ENCODE measurements around the gene FGD2. TPM values are rescaled to one million over a fixed set of nuclear protein-coding genes. Genes with fewer than 3 reads are reported as not detected.

The FGD2 gene
- total RNA-seq, 1 experiment from 2014 or later: 0.10 TPM

DNA sequence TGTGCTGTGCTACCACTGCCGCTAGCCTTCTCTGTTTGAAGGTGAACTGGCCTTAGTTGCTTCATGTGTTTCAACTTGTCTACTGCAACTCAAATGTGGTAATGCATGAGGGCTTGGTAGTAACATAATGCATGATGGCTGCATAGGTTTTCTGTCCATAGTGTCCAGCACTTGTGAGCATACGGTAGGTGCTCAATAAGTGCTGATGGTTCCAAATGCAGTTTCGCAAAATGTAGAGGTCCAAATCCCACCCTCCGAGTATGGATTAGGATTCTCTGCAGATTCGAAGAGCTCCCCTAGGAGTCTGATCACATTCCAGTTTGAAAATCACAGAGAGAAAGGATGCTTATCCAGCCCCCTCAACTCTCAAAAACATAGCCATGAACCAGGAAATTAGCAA, 64.2 kb downstream of the FGD2 start:
- no peaks in the 10 kb centered on the region for H3K79me2 ChIP-seq (ENCODE audit: insufficient read depth, low read length)
- H3K27ac ChIP-seq (ENCODE audit: low read depth, low read length): no peak overlapping the region
- no peak overlapping the region for H2AFZ ChIP-seq (ENCODE audit: low read depth, low read length, poor library complexity, severe bottlenecking)
- TF ChIP-seq RAD21 (IDR thresholded peaks at IDR 0.05; ENCODE audit: low read depth) (no peak), SIN3A (IDR thresholded peaks at IDR 0.05; ENCODE audit: low read depth) (no peak), JUND (IDR thresholded peaks at IDR 0.05) (no peak), POLR2AphosphoS5 (IDR thresholded peaks at IDR 0.05; ENCODE audit: low read depth, low read length) (no peak), EZH2 (IDR thresholded peaks at IDR 0.05) (no peak)
- TF ChIP-seq, protein P1, sequence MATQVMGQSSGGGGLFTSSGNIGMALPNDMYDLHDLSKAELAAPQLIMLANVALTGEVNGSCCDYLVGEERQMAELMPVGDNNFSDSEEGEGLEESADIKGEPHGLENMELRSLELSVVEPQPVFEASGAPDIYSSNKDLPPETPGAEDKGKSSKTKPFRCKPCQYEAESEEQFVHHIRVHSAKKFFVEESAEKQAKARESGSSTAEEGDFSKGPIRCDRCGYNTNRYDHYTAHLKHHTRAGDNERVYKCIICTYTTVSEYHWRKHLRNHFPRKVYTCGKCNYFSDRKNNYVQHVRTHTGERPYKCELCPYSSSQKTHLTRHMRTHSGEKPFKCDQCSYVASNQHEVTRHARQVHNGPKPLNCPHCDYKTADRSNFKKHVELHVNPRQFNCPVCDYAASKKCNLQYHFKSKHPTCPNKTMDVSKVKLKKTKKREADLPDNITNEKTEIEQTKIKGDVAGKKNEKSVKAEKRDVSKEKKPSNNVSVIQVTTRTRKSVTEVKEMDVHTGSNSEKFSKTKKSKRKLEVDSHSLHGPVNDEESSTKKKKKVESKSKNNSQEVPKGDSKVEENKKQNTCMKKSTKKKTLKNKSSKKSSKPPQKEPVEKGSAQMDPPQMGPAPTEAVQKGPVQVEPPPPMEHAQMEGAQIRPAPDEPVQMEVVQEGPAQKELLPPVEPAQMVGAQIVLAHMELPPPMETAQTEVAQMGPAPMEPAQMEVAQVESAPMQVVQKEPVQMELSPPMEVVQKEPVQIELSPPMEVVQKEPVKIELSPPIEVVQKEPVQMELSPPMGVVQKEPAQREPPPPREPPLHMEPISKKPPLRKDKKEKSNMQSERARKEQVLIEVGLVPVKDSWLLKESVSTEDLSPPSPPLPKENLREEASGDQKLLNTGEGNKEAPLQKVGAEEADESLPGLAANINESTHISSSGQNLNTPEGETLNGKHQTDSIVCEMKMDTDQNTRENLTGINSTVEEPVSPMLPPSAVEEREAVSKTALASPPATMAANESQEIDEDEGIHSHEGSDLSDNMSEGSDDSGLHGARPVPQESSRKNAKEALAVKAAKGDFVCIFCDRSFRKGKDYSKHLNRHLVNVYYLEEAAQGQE (IDR thresholded peaks at IDR 0.05; ENCODE audit: low read depth): no peak
- TF ChIP-seq, protein P2, sequence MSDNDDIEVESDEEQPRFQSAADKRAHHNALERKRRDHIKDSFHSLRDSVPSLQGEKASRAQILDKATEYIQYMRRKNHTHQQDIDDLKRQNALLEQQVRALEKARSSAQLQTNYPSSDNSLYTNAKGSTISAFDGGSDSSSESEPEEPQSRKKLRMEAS (IDR thresholded peaks at IDR 0.05): no peak
- no TSS peak for BruUV-seq (replicated peaks)
- DNase-seq (ENCODE audit: low read depth, low spot score) (no peak), ATAC-seq (no peak)
- intact Hi-C loops (cut with micrococcal nuclease): no loop called here
- H3K4me2 ChIP-seq (ENCODE audit: low read length): no peak overlapping the region
- ChIA-PET POLR2A (no interaction called here), RAD21 (ENCODE audit: low non-redundant PET in 1 of 2, low total read pairs in 2 of 2, uncharacterized antibody in 2 of 2, unreplicated experiment in 2 of 2) (no interaction called here), CTCF (no interaction called here)
- no peaks in the 10 kb centered on the region for H3K36me3 ChIP-seq (ENCODE audit: control insufficient read depth in 1 of 2, insufficient read depth in 2 of 2, low read length in 2 of 2)
- peaks cover 2 to 20% of the 10 kb centered on the region in 2 experiments; a peak in 1 of 4 replicates for H3K4me1 ChIP-seq (ENCODE audit: control insufficient read depth in 1 of 2, insufficient read depth in 2 of 2, low read length in 2 of 2)
- H3K9ac ChIP-seq (ENCODE audit: low read length): no peak overlapping the region
- H3K9me3 ChIP-seq (ENCODE audit: control insufficient read depth in 1 of 2, insufficient read depth in 1 of 2, low read depth in 1 of 2, low read length in 2 of 2): no peaks in the 10 kb centered on the region
- no peaks in the 10 kb centered on the region for H4K20me1 ChIP-seq (ENCODE audit: insufficient read depth)
- H3K9me2 ChIP-seq (ENCODE audit: insufficient read depth): no peaks in the 10 kb centered on the region
- no peak overlapping the region for H3K4me3 ChIP-seq (replicated peaks in 1 of 2; ENCODE audit: low read depth in 1 of 2, low read length in 2 of 2)
- H3K27me3 ChIP-seq (ENCODE audit: insufficient read depth, low read length): no peaks in the 10 kb centered on the region

DNA sequence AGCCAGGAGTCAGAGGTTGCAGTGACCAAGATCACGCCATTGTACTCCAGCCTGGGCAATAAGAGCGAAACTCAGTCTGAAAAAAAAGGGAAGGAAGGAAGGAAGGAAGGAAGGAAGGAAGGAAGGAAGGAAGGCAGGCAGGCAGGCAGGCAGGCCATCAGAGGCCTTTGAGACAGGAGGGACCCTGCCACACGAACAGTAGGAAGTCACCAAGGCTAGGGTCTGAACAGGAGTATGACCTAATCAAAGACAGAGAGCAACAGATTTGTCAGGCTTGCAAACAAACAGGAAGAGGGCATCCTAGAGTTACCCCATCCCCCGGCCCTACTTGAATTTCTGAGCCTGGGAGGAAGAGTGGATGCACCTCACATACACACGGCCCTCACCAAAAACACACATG, 67.1 kb downstream of the FGD2 start:
- no TSS peak for BruUV-seq (replicated peaks)
- Histone ChIP-seq H3K36me3 (ENCODE audit: control insufficient read depth in 1 of 2, insufficient read depth in 2 of 2, low read length in 2 of 2) (no peaks in the 10 kb centered on the region), H3K4me3 (replicated peaks in 1 of 2; ENCODE audit: low read depth in 1 of 2, low read length in 2 of 2) (no peak overlapping the region), H3K9me3 (ENCODE audit: control insufficient read depth in 1 of 2, insufficient read depth in 1 of 2, low read depth in 1 of 2, low read length in 2 of 2) (no peaks in the 10 kb centered on the region), H3K79me2 (ENCODE audit: insufficient read depth, low read length) (no peaks in the 10 kb centered on the region), H3K4me1 (ENCODE audit: control insufficient read depth in 1 of 2, insufficient read depth in 2 of 2, low read length in 2 of 2) (peaks cover 2 to 20% of the 10 kb centered on the region in 2 experiments; a peak in 1 of 4 replicates), H3K9ac (ENCODE audit: low read length) (no peak overlapping the region), H4K20me1 (ENCODE audit: insufficient read depth) (no peaks in the 10 kb centered on the region), H3K27ac (ENCODE audit: low read depth, low read length) (no peak overlapping the region), H3K4me2 (ENCODE audit: low read length) (no peak overlapping the region), H2AFZ (ENCODE audit: low read depth, low read length, poor library complexity, severe bottlenecking) (no peak overlapping the region), H3K27me3 (ENCODE audit: insufficient read depth, low read length) (no peaks in the 10 kb centered on the region), H3K9me2 (ENCODE audit: insufficient read depth) (no peaks in the 10 kb centered on the region)
- ChIA-PET POLR2A (no interaction called here), CTCF (no interaction called here), RAD21 (ENCODE audit: low non-redundant PET in 1 of 2, low total read pairs in 2 of 2, uncharacterized antibody in 2 of 2, unreplicated experiment in 2 of 2) (no interaction called here)
- TF ChIP-seq CBX3 (IDR thresholded peaks at IDR 0.05; ENCODE audit: low read depth) (no peak), SRF (IDR thresholded peaks at IDR 0.05; ENCODE audit: low read depth) (no peak), EGR1 (IDR thresholded peaks at IDR 0.05; ENCODE audit: low read depth) (no peak), YY1 (IDR thresholded peaks at IDR 0.05; ENCODE audit: extremely low read depth, insufficient replicate concordance, low read depth, low read length) (no peak)
- intact Hi-C loops (cut with micrococcal nuclease): no loop called here
- ATAC-seq (no peak), DNase-seq (ENCODE audit: low read depth, low spot score) (no peak)
